HEK293 (cell line): Measurements from ENCODE around the gene ERBB4.

Experiments used
- CTCF ChIA-PET: fragments of 350-600 bp; formaldehyde crosslinking; extraction: SDS; loops from one replicate; lab custom pipeline; 2021; ENCODE audit warnings: antibody characterized with exemption; lab: Yijun Ruan, JAX
- POLR2A ChIA-PET: fragments of 300-600 bp; formaldehyde crosslinking; extraction: SDS; loops from one replicate; lab custom pipeline; 2020; ENCODE audit warnings: antibody characterized with exemption, inconsistent platforms; lab: Yijun Ruan, JAX
- H3K27ac ChIP-seq: fragments of 200-500 bp; sonication (Bioruptor generic); 2 replicates; pipeline ENCODE4 v1.5.1; 2014; ENCODE audit warnings: low read depth, low read length, control low read depth, inconsistent platforms; ENCODE audit errors: extremely low read depth
- H3K36me3 ChIP-seq, 2 experiments: fragments of 200-500 bp in 1 of 2; sonication (Bioruptor generic) in 1 of 2; 1 replicate in 1 of 2; 2 replicates in 1 of 2; pipeline ENCODE4 v1.5.1; 2014 to 2017; ENCODE audit warnings: inconsistent platforms in 2 of 2, low read length in 2 of 2; ENCODE audit not compliant: control insufficient read depth in 2 of 2, insufficient read depth in 1 of 2
- H3K4me1 ChIP-seq: fragments of 200-500 bp; sonication (Bioruptor generic); 2 replicates; pipeline ENCODE4 v1.5.1; 2014; ENCODE audit warnings: mild to moderate bottlenecking, low read length, inconsistent platforms; ENCODE audit not compliant: control insufficient read depth, insufficient read depth
- H3K4me3 ChIP-seq: 2 replicates; pipeline ENCODE4 v1.5.1; 2011; ENCODE audit warnings: low read depth, mild to moderate bottlenecking, control low read depth, low read length, moderate library complexity
- H3K9me3 ChIP-seq: fragments of 200-500 bp; sonication (Bioruptor generic); 2 replicates; pipeline ENCODE4 v1.5.1; 2014; ENCODE audit warnings: low read depth, low read length, inconsistent platforms; ENCODE audit not compliant: control insufficient read depth, insufficient read depth
- FEZF1 ChIP-seq: fragments of 450-650 bp; formaldehyde crosslinking; IDR thresholded peaks from 2 replicates; pipeline ENCODE4 v1.5.1; 2016; ENCODE audit warnings: missing biosample characterization, missing genetic modification characterization
- GLIS2 ChIP-seq: fragments of 450-650 bp; formaldehyde crosslinking; IDR thresholded peaks from 2 replicates; pipeline ENCODE4 v1.5.1; 2016; ENCODE audit warnings: missing biosample characterization, missing genetic modification characterization
- IKZF3 ChIP-seq: fragments of 450-650 bp; IDR thresholded peaks from 2 replicates; pipeline ENCODE4 v1.5.0; 2018; ENCODE audit warnings: missing biosample characterization, mild to moderate bottlenecking, missing genetic modification characterization, moderate library complexity
- PRDM6 ChIP-seq: fragments of 450-650 bp; formaldehyde crosslinking; IDR thresholded peaks from 2 replicates; pipeline ENCODE4 v1.5.1; 2017; ENCODE audit warnings: missing biosample characterization, missing genetic modification characterization
- SALL2 ChIP-seq: fragments of 450-650 bp; formaldehyde crosslinking; IDR thresholded peaks from 2 replicates; pipeline ENCODE4 v1.5.0; 2017; ENCODE audit warnings: missing biosample characterization, mild to moderate bottlenecking, missing genetic modification characterization, borderline replicate concordance
- ZNF138 ChIP-seq: fragments of 450-650 bp; formaldehyde crosslinking; IDR thresholded peaks from 2 replicates; pipeline ENCODE4 v1.5.1; 2016; ENCODE audit warnings: missing biosample characterization, missing genetic modification characterization, borderline replicate concordance
- ZNF221 ChIP-seq: fragments of 450-650 bp; formaldehyde crosslinking; IDR thresholded peaks from 2 replicates; pipeline ENCODE4 v1.5.1; 2017; ENCODE audit warnings: missing biosample characterization, missing genetic modification characterization, borderline replicate concordance
- ZNF280D ChIP-seq: fragments of 450-650 bp; formaldehyde crosslinking; IDR thresholded peaks from 2 replicates; pipeline ENCODE4 v1.5.1; 2016; ENCODE audit warnings: missing biosample characterization, missing genetic modification characterization
- ZNF394 ChIP-seq: fragments of 450-650 bp; formaldehyde crosslinking; IDR thresholded peaks from 2 replicates; pipeline ENCODE4 v1.5.1; 2016; ENCODE audit warnings: missing biosample characterization, missing genetic modification characterization, mild to moderate bottlenecking, moderate library complexity, borderline replicate concordance
- ZNF514 ChIP-seq: fragments of 450-650 bp; formaldehyde crosslinking; IDR thresholded peaks from 2 replicates; pipeline ENCODE4 v1.5.1; 2016; ENCODE audit warnings: missing biosample characterization, missing genetic modification characterization
- ZNF558 ChIP-seq: fragments of 450-650 bp; formaldehyde crosslinking; IDR thresholded peaks from 2 replicates; pipeline ENCODE4 v1.5.1; 2016; ENCODE audit warnings: missing biosample characterization, missing genetic modification characterization
- ZNF596 ChIP-seq: fragments of 450-650 bp; IDR thresholded peaks from 2 replicates; pipeline ENCODE4 v1.5.0; 2018; ENCODE audit warnings: missing biosample characterization, mild to moderate bottlenecking, missing genetic modification characterization, moderate library complexity
- ZNF76 ChIP-seq: fragments of 450-650 bp; formaldehyde crosslinking; IDR thresholded peaks from 2 replicates; pipeline ENCODE4; 2016; ENCODE audit warnings: low read depth, missing biosample characterization, missing genetic modification characterization, borderline replicate concordance
- ZNF792 ChIP-seq: fragments of 450-650 bp; formaldehyde crosslinking; IDR thresholded peaks from 2 replicates; pipeline ENCODE4 v1.5.1; 2016; ENCODE audit warnings: missing biosample characterization, missing genetic modification characterization
- ZNF843 ChIP-seq: fragments of 450-650 bp; formaldehyde crosslinking; IDR thresholded peaks from 2 replicates; pipeline ENCODE4 v1.5.1; 2016; ENCODE audit warnings: missing biosample characterization, missing genetic modification characterization
- TF ChIP-seq, protein P1 (sequence below): fragments of 450-650 bp; formaldehyde crosslinking; IDR thresholded peaks from 2 replicates; pipeline ENCODE4 v1.5.1; 2016; ENCODE audit warnings: missing biosample characterization, missing genetic modification characterization
- TF ChIP-seq, protein P2 (sequence below): fragments of 450-650 bp; formaldehyde crosslinking; IDR thresholded peaks from 2 replicates; pipeline ENCODE4 v1.5.1; 2017; ENCODE audit warnings: missing biosample characterization, missing genetic modification characterization

The ERBB4 gene

GRCh38 chr2:212398316-212398715 is 140.3 kb downstream of the ERBB4 start (continued):
- TF ChIP-seq, protein P1, sequence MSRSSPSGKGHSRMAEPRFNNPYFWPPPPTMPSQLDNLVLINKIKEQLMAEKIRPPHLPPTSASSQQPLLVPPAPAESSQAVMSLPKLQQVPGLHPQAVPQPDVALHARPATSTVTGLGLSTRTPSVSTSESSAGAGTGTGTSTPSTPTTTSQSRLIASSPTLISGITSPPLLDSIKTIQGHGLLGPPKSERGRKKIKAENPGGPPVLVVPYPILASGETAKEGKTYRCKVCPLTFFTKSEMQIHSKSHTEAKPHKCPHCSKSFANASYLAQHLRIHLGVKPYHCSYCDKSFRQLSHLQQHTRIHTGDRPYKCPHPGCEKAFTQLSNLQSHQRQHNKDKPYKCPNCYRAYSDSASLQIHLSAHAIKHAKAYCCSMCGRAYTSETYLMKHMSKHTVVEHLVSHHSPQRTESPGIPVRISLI (tag by site-specific recombination): no peak
- TF ChIP-seq IKZF3 (tag by site-specific recombination) (peak; percentile 52; the same call in 1 of the 2 replicates), ZNF138 (tag by site-specific recombination) (no peak), ZNF792 (tag by site-specific recombination) (no peak), ZNF843 (tag by site-specific recombination) (peak; percentile 67), ZNF558 (tag by site-specific recombination) (no peak), ZNF280D (tag by site-specific recombination) (no peak), PRDM6 (tag by site-specific recombination) (peak; percentile 81), ZNF394 (tag by site-specific recombination) (no peak), ZNF596 (tag by site-specific recombination) (no peak), ZNF76 (tag by site-specific recombination) (no peak), GLIS2 (tag by site-specific recombination) (no peak), SALL2 (tag by site-specific recombination) (no peak), ZNF514 (tag by site-specific recombination) (no peak)
- TF ChIP-seq, protein P2, sequence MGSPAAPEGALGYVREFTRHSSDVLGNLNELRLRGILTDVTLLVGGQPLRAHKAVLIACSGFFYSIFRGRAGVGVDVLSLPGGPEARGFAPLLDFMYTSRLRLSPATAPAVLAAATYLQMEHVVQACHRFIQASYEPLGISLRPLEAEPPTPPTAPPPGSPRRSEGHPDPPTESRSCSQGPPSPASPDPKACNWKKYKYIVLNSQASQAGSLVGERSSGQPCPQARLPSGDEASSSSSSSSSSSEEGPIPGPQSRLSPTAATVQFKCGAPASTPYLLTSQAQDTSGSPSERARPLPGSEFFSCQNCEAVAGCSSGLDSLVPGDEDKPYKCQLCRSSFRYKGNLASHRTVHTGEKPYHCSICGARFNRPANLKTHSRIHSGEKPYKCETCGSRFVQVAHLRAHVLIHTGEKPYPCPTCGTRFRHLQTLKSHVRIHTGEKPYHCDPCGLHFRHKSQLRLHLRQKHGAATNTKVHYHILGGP (tag by site-specific recombination): peak; percentile 23; the same call in 1 of the 2 replicates

- H3K4me1 ChIP-seq: peaks cover 3% of the 10 kb centered on the region; the same call in 1 of the 2 replicates
- no peak overlapping the region for H3K4me3 ChIP-seq
- ChIA-PET POLR2A (no interaction called here), CTCF (no interaction called here)
- no peaks in the 10 kb centered on the region for H3K36me3 ChIP-seq
- TF ChIP-seq FEZF1 (0 out of 2 replicates have a peak, but pooled peaks have one; percentile 48), ZNF221 (tag by site-specific recombination) (no peak)
- H3K9me3 ChIP-seq: no peaks in the 10 kb centered on the region
- no peak overlapping the region for H3K27ac ChIP-seq
Observed at GRCh38 chr2:212392544-212392943, 146.1 kb downstream of the ERBB4 start.
